Trophoblast cell (in vitro differentiated cells and primary cell): ENCODE data around the gene WWTR1.

Experiments
- DNase-seq, 2 donors: peaks; one replicate each; pipeline ENCODE4 v3.0.0-alpha.2; 2016
- H2AFZ ChIP-seq: 2 replicates; pipeline ENCODE4 v1.6.1; 2013; ENCODE audit warnings: low read length, moderate library complexity, mild to moderate bottlenecking; ENCODE audit not compliant: insufficient read depth, poor library complexity
- H2AK5ac ChIP-seq: 2 replicates; pipeline ENCODE4 v1.6.1; 2013; ENCODE audit warnings: mild to moderate bottlenecking, low read length
- H2BK120ac ChIP-seq: 2 replicates; pipeline ENCODE4 v1.6.1; 2013; ENCODE audit warnings: low read length, mild to moderate bottlenecking, moderate library complexity; ENCODE audit not compliant: insufficient read depth, poor library complexity
- H2BK12ac ChIP-seq: 2 replicates; pipeline ENCODE4 v1.6.1; 2013; ENCODE audit warnings: mild to moderate bottlenecking, low read length, moderate library complexity
- H2BK5ac ChIP-seq: 2 replicates; pipeline ENCODE4 v1.6.1; 2013; ENCODE audit warnings: low read length, low read depth, moderate library complexity, mild to moderate bottlenecking; ENCODE audit not compliant: poor library complexity
- H3K14ac ChIP-seq: 2 replicates; pipeline ENCODE4 v1.6.1; 2013; ENCODE audit warnings: mild to moderate bottlenecking, low read length
- H3K18ac ChIP-seq: 2 replicates; pipeline ENCODE4 v1.6.1; 2013; ENCODE audit warnings: mild to moderate bottlenecking, low read length
- H3K23ac ChIP-seq: 2 replicates; pipeline ENCODE4 v1.6.1; 2013; ENCODE audit warnings: low read length
- H3K27ac ChIP-seq: 2 replicates; pipeline ENCODE4 v1.5.1; 2013; ENCODE audit warnings: low read depth, mild to moderate bottlenecking, inconsistent platforms, low read length, moderate library complexity
- H3K27me3 ChIP-seq: 2 replicates; pipeline ENCODE4 v1.6.1; 2013; ENCODE audit warnings: inconsistent platforms, mild to moderate bottlenecking, low read length, moderate library complexity; ENCODE audit not compliant: insufficient read depth
- H3K36me3 ChIP-seq, 2 experiments: 1 replicate in 1 of 2; 2 replicates in 1 of 2; pipeline ENCODE4 v1.6.1; 2013; ENCODE audit warnings: low read length in 2 of 2, mild to moderate bottlenecking in 2 of 2, moderate library complexity in 1 of 2; ENCODE audit not compliant: insufficient read depth in 2 of 2, control insufficient read depth in 1 of 2
- H3K4ac ChIP-seq: 2 replicates; pipeline ENCODE4 v1.6.1; 2013; ENCODE audit warnings: low read depth, mild to moderate bottlenecking, low read length, moderate library complexity
- H3K4me1 ChIP-seq, 2 experiments: 1 replicate in 1 of 2; 2 replicates in 1 of 2; pipeline ENCODE4 v1.6.1; 2013; ENCODE audit warnings: low read length in 2 of 2, mild to moderate bottlenecking in 2 of 2, moderate library complexity in 1 of 2; ENCODE audit not compliant: insufficient read depth in 2 of 2, control insufficient read depth in 1 of 2
- H3K4me2 ChIP-seq: 2 replicates; pipeline ENCODE4 v1.6.1; 2013; ENCODE audit warnings: inconsistent platforms, mild to moderate bottlenecking, low read length, moderate library complexity
- H3K4me3 ChIP-seq: 2 replicates; pipeline ENCODE4 v1.5.1; 2013; ENCODE audit warnings: mild to moderate bottlenecking, low read depth, low read length, inconsistent platforms
- H3K79me1 ChIP-seq: one replicate; pipeline ENCODE4 v1.6.1; 2013; ENCODE audit warnings: low read length
- H3K79me2 ChIP-seq: 2 replicates; pipeline ENCODE4 v1.6.1; 2013; ENCODE audit warnings: low read length, mild to moderate bottlenecking; ENCODE audit not compliant: control insufficient read depth, insufficient read depth, poor library complexity
- H3K9ac ChIP-seq: 2 replicates; pipeline ENCODE4 v1.6.1; 2013; ENCODE audit warnings: mild to moderate bottlenecking, low read length
- H3K9me3 ChIP-seq: 2 replicates; pipeline ENCODE4 v1.6.1; 2013; ENCODE audit warnings: low read depth, mild to moderate bottlenecking, control low read depth, inconsistent platforms, low read length; ENCODE audit not compliant: insufficient read depth
- H4K12ac ChIP-seq: 2 replicates; pipeline ENCODE4 v1.6.1; 2013; ENCODE audit warnings: low read depth, mild to moderate bottlenecking, low read length, moderate library complexity
- H4K8ac ChIP-seq: 2 replicates; pipeline ENCODE4 v1.6.1; 2013; ENCODE audit warnings: low read depth, mild to moderate bottlenecking, low read length, moderate library complexity
- H4K91ac ChIP-seq: one replicate; pipeline ENCODE4 v1.6.1; 2013; ENCODE audit warnings: low read depth, mild to moderate bottlenecking, low read length, moderate library complexity
- WGBS: extraction: QIAGEN DNeasy Blood & Tissue Kit; methylation state at CpG from one replicate; pipeline ENCODE4 v1.1.7; 2013; ENCODE audit warnings: missing lambda C conversion rate; ENCODE audit not compliant: insufficient read length, insufficient coverage; ENCODE audit errors: extremely low coverage; 5-methylcytosine and 5-hydroxymethylcytosine counted together

Gene WWTR1

DNA sequence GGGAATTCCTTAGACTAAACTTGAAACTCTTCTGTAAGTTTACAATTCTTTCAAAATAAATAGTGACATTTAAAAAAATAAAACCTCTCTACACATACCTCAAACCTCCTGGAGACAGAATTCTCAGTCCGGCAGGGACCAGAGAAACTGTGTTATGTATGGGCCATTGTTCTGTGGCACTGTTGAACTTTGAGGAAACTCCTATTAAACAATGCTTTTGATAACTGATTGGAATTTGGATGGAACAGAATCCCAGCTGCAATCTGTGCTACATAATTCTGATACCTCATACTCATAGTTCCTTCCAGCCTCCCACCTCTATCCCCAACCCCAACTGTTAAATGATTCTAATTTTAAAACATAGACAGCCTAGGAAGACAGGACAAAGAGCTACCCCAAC is 98.3 kb downstream of the WWTR1 start:
- Histone ChIP-seq H3K36me3 (no peaks in the 10 kb centered on the region), H2AK5ac (no peak overlapping the region), H3K14ac (no peak overlapping the region), H3K4me1 (peaks cover 15 to 23% of the 10 kb centered on the region in 2 experiments), H3K4me3 (no peak overlapping the region), H3K9ac (no peak overlapping the region), H3K27me3 (no peaks in the 10 kb centered on the region), H3K79me2 (peaks cover 2% of the 10 kb centered on the region), H4K12ac (no peak overlapping the region), H3K4ac (peak overlapping the region; percentile 52), H2BK120ac (no peak overlapping the region), H3K27ac (no peak overlapping the region), H3K18ac (no peak overlapping the region), H3K9me3 (no peaks in the 10 kb centered on the region), H2AFZ (no peak overlapping the region), H4K8ac (no peak overlapping the region), H2BK12ac (no peak overlapping the region), H4K91ac (no peak overlapping the region), H3K4me2 (no peak overlapping the region), H3K23ac (no peak overlapping the region), H2BK5ac (no peak overlapping the region), H3K79me1 (peaks cover 4% of the 10 kb centered on the region)
- DNase-seq = no peak
- WGBS = no CpG with 5 or more reads among the region's 1 CpG

DNA sequence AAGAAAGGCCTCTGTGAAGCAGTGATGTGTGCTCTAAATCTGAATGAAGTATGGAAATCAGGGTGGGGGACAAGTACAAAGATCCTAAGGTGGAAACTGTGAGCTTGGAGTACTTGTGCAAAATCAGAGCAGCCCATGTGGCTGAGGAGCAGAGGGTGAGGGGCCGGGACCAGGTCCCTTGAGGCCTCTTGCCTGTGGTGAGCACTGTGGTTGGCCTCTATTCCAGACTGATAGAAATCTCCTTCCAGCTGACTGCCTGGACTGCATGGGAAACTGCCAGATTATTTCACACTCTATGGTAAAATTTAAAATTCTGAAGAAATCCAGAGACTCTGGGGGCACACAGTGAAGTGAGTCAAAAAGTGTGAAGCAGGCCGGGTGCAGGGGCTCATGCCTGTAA is 101.9 kb downstream of the WWTR1 start:
- Histone ChIP-seq H3K27me3 (no peaks in the 10 kb centered on the region), H3K9ac (no peak overlapping the region), H3K4me2 (peak overlapping the region; percentile 15), H4K91ac (no peak overlapping the region), H3K23ac (no peak overlapping the region), H4K12ac (no peak overlapping the region), H2AK5ac (no peak overlapping the region), H3K79me2 (no peaks in the 10 kb centered on the region), H3K4me1 (peaks cover 10 to 28% of the 10 kb centered on the region in 2 experiments), H3K14ac (no peak overlapping the region), H3K4ac (no peak overlapping the region), H3K27ac (peak overlapping the region; percentile 38), H2AFZ (no peak overlapping the region), H3K9me3 (no peaks in the 10 kb centered on the region), H3K79me1 (peaks cover 8% of the 10 kb centered on the region), H3K4me3 (no peak overlapping the region), H4K8ac (no peak overlapping the region), H2BK12ac (no peak overlapping the region), H3K18ac (no peak overlapping the region), H3K36me3 (no peaks in the 10 kb centered on the region), H2BK5ac (no peak overlapping the region), H2BK120ac (no peak overlapping the region)
- no peak for DNase-seq
- no CpG with 5 or more reads among the region's 2 CpGs for WGBS

DNA sequence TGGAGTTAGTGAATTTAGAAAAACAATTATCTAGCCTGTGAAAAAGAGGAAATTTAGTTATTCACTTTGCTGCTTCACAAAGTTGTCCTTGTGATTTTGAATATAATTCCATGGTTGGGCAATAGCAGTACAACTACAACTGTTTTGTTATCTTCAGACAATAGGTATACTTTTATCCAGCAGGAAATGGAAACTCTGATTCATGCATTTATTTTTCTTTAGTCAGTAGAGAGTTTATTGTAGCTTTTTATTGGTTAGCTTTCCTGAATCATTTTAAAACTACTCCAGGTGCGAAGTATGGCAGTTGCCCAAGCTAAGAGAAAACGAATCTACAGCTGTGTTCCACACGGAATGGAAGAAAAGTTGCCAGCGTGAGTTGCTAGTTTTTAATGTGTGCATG is 103.0 kb downstream of the WWTR1 start:
- no peaks in the 10 kb centered on the region for H3K79me2 ChIP-seq
- H3K27me3 ChIP-seq = no peaks in the 10 kb centered on the region
- H2AK5ac ChIP-seq = no peak overlapping the region
- no peaks in the 10 kb centered on the region for H3K9me3 ChIP-seq
- H3K36me3 ChIP-seq = no peaks in the 10 kb centered on the region
- no peak overlapping the region for H2AFZ ChIP-seq
- no peak overlapping the region for H2BK12ac ChIP-seq
- H3K4me3 ChIP-seq = no peak overlapping the region
- H2BK5ac ChIP-seq = no peak overlapping the region
- H2BK120ac ChIP-seq = no peak overlapping the region
- no peak overlapping the region for H3K9ac ChIP-seq
- peak in 1 of 2 donors; percentile 19 for DNase-seq
- H3K18ac ChIP-seq = no peak overlapping the region
- H3K23ac ChIP-seq = no peak overlapping the region
- H3K4ac ChIP-seq = no peak overlapping the region
- peaks cover 8% of the 10 kb centered on the region for H3K79me1 ChIP-seq
- H3K14ac ChIP-seq = no peak overlapping the region
- H3K4me2 ChIP-seq = no peak overlapping the region
- peaks cover 10 to 26% of the 10 kb centered on the region in 2 experiments for H3K4me1 ChIP-seq
- no peak overlapping the region for H4K12ac ChIP-seq
- no peak overlapping the region for H4K8ac ChIP-seq
- WGBS = no CpG with 5 or more reads among the region's 4 CpGs
- H4K91ac ChIP-seq = no peak overlapping the region
- peak overlapping the region; percentile 96 for H3K27ac ChIP-seq

DNA sequence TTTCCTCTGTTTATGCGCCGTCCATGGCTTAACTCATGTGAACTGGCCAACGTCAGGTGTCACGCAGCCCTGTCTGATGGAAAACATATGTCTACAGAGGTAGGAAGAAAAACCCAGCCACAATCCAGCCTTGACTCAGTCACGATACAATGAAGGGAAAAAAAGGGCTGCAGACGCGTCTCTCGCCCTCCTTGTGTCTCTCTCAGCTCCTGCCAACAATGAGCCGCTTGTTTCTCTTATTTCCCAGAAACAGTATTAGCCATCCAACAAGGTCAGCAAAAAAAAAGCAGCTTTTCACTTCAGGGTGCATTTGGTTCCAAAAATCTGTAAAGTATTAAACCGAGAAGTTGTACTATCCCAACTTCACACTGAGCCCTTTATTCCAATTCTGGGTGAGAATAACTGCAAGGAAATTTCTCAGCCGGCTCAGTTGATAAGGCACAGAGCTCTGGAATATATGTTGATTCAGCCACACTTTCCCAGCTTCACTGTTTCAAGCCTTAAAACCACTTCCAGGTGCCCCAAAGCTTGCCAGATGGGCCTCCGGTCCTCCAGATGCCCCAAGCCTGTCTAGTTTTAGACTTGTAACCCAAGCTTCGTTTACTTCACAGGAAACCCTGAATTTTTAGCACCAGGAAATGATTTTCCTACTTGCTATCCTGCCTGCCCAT is 103.9 kb downstream of the WWTR1 start:
- DNase-seq = no peak
- no peak overlapping the region for H2AFZ ChIP-seq
- H2BK120ac ChIP-seq = peak overlapping the region; percentile 76
- peaks cover 10 to 27% of the 10 kb centered on the region in 2 experiments for H3K4me1 ChIP-seq
- H2BK12ac ChIP-seq = no peak overlapping the region
- H3K9ac ChIP-seq = peak overlapping the region; percentile 50
- H3K4me3 ChIP-seq = no peak overlapping the region
- peak overlapping the region; percentile 55 for H4K8ac ChIP-seq
- H2BK5ac ChIP-seq = peak overlapping the region; percentile 76
- no peak overlapping the region for H4K12ac ChIP-seq
- no peak overlapping the region for H3K23ac ChIP-seq
- no peak overlapping the region for H2AK5ac ChIP-seq
- no peaks in the 10 kb centered on the region for H3K9me3 ChIP-seq
- H3K79me2 ChIP-seq = no peaks in the 10 kb centered on the region
- H3K79me1 ChIP-seq = peaks cover 8% of the 10 kb centered on the region
- H4K91ac ChIP-seq = peak overlapping the region; percentile 70
- H3K27me3 ChIP-seq = no peaks in the 10 kb centered on the region
- H3K27ac ChIP-seq = peak overlapping the region; percentile 96
- WGBS = no CpG with 5 or more reads among the region's 13 CpGs
- peak overlapping the region; percentile 60 for H3K4ac ChIP-seq
- peak overlapping the region; percentile 43 for H3K14ac ChIP-seq
- no peak overlapping the region for H3K18ac ChIP-seq
- H3K36me3 ChIP-seq = no peaks in the 10 kb centered on the region
- peak overlapping the region; percentile 30 for H3K4me2 ChIP-seq
